DND-41 (cell line): ENCODE results near the gene RACGAP1.

Source experiments
- CTCF ChIP-seq: IDR thresholded peaks from 2 replicates; pipeline ENCODE4 v1.5.1; 2012; ENCODE audit warnings: borderline replicate concordance, low read length, moderate library complexity, mild to moderate bottlenecking; ENCODE audit not compliant: poor library complexity, severe bottlenecking; ENCODE audit errors: extremely low read depth
- EZH2 ChIP-seq: IDR thresholded peaks from 3 replicates; pipeline ENCODE4 v1.6.1; 2012; ENCODE audit warnings: borderline replicate concordance, low read depth, mild to moderate bottlenecking, moderate library complexity, low read length, inconsistent platforms; ENCODE audit not compliant: severe bottlenecking

- TF ChIP-seq CTCF (no peak), EZH2 (no peak)
Observed at GRCh38 chr12:50014342-50014741, 11.0 kb downstream of the RACGAP1 start.
